ENCODE data around the gene DMRTA2.

DNA sequence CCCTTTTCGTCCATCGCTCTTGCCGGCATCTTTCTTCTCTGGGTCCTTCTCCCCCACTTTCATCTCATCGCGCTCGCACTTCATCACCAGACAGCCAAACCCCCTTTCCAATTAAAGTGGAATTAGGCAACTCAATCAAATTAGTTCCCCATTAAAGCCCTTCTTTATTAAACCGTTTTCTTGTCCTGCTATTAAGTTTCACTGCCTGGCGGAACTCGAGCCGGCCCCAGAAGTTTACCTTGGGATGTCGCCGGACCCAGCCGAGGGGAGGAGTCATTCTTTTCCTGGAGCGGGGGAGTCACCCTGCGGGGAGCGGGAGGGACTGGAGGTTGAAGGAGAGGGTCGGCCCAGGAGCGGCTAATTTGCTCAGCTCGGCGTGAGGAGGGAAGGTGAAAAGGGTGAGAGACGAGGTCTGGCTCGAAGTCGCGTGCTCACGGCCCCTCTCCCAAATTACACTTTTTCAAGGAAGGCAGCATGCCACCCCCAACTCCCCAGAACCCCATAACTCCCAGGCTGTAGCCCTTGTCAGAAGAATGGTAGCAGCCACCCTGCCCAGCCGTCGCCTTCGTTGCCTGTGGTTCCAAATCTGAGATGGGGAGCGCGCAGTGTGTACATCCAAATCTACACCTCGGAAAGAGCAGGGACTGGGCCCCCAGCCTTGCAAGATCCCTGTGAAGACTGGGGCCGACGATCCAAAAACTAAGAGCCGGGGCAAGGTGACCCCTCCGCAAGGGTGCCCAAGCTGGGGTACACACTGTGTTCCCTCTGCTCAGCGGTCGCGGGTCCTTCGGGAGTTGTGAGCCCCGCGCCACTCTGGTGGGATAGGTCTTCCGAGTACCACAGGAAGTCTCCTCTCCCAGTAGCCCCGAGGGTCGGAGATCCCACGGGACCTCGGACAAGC, 6.4 kb downstream of the DMRTA2 start:
- peak; percentile 93 for TF ChIP-seq EZH2phosphoT487 (IDR thresholded peaks at IDR 0.05; ENCODE audit: low read depth, severe bottlenecking, unreplicated experiment)
- TF ChIP-seq, protein P1, sequence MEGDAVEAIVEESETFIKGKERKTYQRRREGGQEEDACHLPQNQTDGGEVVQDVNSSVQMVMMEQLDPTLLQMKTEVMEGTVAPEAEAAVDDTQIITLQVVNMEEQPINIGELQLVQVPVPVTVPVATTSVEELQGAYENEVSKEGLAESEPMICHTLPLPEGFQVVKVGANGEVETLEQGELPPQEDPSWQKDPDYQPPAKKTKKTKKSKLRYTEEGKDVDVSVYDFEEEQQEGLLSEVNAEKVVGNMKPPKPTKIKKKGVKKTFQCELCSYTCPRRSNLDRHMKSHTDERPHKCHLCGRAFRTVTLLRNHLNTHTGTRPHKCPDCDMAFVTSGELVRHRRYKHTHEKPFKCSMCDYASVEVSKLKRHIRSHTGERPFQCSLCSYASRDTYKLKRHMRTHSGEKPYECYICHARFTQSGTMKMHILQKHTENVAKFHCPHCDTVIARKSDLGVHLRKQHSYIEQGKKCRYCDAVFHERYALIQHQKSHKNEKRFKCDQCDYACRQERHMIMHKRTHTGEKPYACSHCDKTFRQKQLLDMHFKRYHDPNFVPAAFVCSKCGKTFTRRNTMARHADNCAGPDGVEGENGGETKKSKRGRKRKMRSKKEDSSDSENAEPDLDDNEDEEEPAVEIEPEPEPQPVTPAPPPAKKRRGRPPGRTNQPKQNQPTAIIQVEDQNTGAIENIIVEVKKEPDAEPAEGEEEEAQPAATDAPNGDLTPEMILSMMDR (IDR thresholded peaks at IDR 0.05; ENCODE audit: poor library complexity): no peak
